Breast epithelium (tissue), 3 donors: ENCODE results near the gene LAMA3.

Source experiments
- CTCF ChIP-seq, 3 donors: fragments of 450-650 bp; IDR thresholded peaks; one replicate each; pipeline ENCODE4 v1.5.1; 2016 to 2017; ENCODE audit warnings: antibody characterized with exemption in 3 of 3, mild to moderate bottlenecking in 3 of 3, moderate library complexity in 3 of 3
- POLR2A ChIP-seq: fragments of 450-650 bp; IDR thresholded peaks from one replicate; pipeline ENCODE4 v1.6.1; 2016; ENCODE audit warnings: antibody characterized with exemption, mild to moderate bottlenecking, moderate library complexity
- POLR2AphosphoS5 ChIP-seq, 3 donors: sonication (generic); formaldehyde crosslinking; IDR thresholded peaks; one replicate each; pipeline ENCODE4 v1.6.1; 2017; ENCODE audit warnings: antibody characterized with exemption in 3 of 3

- TF ChIP-seq CTCF (IDR thresholded peaks at IDR 0.05) (no peak), POLR2AphosphoS5 (IDR thresholded peaks at IDR 0.05) (no peak), POLR2A (no peak)
Observed at GRCh38 chr18:23881778-23882177, 192.5 kb downstream of the LAMA3 start.
